22Rv1 (cell line): ENCODE results near the gene HTR3D.

Experiments
- CTCF ChIP-seq: fragments of 450-650 bp; IDR thresholded peaks from 2 replicates; pipeline ENCODE4 v1.5.1; 2017; ENCODE audit warnings: mild to moderate bottlenecking
- ZFX ChIP-seq: fragments of 450-650 bp; IDR thresholded peaks from 2 replicates; pipeline ENCODE4 v1.6.1; 2017; ENCODE audit warnings: antibody characterized with exemption, borderline replicate concordance

GRCh38 chr3:184002469-184002868 is 29.1 kb upstream of the HTR3D start:
- no peak for TF ChIP-seq CTCF
- no peak for TF ChIP-seq ZFX
